ENCODE results near the gene POLR2L. TPM values are rescaled to one million over a fixed set of nuclear protein-coding genes. Genes with fewer than 3 reads are reported as not detected.
A peak's percentile ranks its signal among the peaks of the same experiment; 100 is the strongest.

The POLR2L gene
- total and polyA plus RNA-seq, 2 of the 13 experiments (the other 11 are each of a cell fraction or from before 2014, with no cell fraction given): 104 to 114 TPM

DNA sequence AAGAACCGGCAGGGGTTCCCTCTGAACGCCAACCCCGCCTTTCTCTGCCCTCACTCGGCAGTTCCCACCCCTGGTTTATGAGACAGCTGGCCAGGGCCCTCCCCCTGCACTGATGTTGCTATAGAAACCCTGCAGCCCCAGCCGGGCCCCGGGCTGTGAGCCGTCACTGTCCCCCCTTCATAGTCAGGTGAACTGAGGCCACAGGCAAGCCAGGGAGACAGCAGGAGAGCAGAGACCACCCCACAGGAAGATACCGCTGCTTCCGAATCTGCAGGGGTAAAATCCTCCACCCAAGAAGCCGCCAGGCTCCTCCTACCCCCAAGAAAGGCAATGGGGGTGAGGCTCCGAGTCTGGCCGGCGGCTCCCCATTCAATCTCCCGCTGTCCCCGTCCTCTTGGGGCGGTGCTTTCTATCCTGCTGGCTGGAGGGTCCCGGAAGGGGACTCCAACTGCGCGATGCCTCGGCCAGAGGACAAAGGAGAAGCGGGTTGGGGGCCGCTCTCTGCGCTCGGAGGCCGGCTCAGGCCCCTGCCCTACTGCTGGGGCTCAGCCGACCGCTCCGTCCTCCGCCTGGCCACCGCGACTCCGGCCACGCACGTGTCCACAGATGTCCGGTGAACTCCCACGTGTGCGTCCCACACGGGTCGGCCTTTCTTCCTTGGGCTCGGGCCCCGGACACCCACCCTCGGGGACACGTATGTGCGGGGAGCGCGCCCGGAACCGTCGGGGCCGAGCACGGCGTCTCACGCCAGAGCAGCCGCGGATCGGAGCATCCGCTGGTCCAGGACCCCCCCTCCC, 44.8 kb downstream of the POLR2L start (continued):
- TF ChIP-seq ATF7-NPFF (CRISPR knock-in tag; IDR thresholded peaks at IDR 0.05; ENCODE audit: low read depth) (peak; percentile 58; the same call in 1 of the 2 replicates), ZNF605 (CRISPR knock-in tag; IDR thresholded peaks at IDR 0.05) (no peak), ZNF562 (CRISPR knock-in tag; IDR thresholded peaks at IDR 0.05; ENCODE audit: borderline replicate concordance) (no peak), MAZ (IDR thresholded peaks at IDR 0.05; ENCODE audit: borderline replicate concordance, low read depth, low read length) (no peak), MAZ (CRISPR knock-in tag; IDR thresholded peaks at IDR 0.05; ENCODE audit: low read depth) (no peak)
- TF ChIP-seq, protein P1, sequence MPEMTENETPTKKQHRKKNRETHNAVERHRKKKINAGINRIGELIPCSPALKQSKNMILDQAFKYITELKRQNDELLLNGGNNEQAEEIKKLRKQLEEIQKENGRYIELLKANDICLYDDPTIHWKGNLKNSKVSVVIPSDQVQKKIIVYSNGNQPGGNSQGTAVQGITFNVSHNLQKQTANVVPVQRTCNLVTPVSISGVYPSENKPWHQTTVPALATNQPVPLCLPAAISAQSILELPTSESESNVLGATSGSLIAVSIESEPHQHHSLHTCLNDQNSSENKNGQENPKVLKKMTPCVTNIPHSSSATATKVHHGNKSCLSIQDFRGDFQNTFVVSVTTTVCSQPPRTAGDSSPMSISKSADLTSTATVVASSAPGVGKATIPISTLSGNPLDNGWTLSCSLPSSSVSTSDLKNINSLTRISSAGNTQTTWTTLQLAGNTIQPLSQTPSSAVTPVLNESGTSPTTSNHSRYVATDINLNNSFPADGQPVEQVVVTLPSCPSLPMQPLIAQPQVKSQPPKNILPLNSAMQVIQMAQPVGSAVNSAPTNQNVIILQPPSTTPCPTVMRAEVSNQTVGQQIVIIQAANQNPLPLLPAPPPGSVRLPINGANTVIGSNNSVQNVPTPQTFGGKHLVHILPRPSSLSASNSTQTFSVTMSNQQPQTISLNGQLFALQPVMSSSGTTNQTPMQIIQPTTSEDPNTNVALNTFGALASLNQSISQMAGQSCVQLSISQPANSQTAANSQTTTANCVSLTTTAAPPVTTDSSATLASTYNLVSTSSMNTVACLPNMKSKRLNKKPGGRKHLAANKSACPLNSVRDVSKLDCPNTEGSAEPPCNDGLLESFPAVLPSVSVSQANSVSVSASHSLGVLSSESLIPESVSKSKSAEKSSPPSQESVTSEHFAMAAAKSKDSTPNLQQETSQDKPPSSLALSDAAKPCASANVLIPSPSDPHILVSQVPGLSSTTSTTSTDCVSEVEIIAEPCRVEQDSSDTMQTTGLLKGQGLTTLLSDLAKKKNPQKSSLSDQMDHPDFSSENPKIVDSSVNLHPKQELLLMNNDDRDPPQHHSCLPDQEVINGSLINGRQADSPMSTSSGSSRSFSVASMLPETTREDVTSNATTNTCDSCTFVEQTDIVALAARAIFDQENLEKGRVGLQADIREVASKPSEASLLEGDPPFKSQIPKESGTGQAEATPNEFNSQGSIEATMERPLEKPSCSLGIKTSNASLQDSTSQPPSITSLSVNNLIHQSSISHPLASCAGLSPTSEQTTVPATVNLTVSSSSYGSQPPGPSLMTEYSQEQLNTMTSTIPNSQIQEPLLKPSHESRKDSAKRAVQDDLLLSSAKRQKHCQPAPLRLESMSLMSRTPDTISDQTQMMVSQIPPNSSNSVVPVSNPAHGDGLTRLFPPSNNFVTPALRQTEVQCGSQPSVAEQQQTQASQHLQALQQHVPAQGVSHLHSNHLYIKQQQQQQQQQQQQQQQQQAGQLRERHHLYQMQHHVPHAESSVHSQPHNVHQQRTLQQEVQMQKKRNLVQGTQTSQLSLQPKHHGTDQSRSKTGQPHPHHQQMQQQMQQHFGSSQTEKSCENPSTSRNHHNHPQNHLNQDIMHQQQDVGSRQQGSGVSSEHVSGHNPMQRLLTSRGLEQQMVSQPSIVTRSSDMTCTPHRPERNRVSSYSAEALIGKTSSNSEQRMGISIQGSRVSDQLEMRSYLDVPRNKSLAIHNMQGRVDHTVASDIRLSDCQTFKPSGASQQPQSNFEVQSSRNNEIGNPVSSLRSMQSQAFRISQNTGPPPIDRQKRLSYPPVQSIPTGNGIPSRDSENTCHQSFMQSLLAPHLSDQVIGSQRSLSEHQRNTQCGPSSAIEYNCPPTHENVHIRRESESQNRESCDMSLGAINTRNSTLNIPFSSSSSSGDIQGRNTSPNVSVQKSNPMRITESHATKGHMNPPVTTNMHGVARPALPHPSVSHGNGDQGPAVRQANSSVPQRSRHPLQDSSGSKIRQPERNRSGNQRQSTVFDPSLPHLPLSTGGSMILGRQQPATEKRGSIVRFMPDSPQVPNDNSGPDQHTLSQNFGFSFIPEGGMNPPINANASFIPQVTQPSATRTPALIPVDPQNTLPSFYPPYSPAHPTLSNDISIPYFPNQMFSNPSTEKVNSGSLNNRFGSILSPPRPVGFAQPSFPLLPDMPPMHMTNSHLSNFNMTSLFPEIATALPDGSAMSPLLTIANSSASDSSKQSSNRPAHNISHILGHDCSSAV (CRISPR knock-in tag; IDR thresholded peaks at IDR 0.05; ENCODE audit: borderline replicate concordance): no peak
- TF ChIP-seq, protein P2, sequence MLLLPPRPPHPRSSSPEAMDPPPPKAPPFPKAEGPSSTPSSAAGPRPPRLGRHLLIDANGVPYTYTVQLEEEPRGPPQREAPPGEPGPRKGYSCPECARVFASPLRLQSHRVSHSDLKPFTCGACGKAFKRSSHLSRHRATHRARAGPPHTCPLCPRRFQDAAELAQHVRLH (CRISPR knock-in tag; IDR thresholded peaks at IDR 0.05; ENCODE audit: borderline replicate concordance, low read depth): no peak
- TF ChIP-seq, protein P3, sequence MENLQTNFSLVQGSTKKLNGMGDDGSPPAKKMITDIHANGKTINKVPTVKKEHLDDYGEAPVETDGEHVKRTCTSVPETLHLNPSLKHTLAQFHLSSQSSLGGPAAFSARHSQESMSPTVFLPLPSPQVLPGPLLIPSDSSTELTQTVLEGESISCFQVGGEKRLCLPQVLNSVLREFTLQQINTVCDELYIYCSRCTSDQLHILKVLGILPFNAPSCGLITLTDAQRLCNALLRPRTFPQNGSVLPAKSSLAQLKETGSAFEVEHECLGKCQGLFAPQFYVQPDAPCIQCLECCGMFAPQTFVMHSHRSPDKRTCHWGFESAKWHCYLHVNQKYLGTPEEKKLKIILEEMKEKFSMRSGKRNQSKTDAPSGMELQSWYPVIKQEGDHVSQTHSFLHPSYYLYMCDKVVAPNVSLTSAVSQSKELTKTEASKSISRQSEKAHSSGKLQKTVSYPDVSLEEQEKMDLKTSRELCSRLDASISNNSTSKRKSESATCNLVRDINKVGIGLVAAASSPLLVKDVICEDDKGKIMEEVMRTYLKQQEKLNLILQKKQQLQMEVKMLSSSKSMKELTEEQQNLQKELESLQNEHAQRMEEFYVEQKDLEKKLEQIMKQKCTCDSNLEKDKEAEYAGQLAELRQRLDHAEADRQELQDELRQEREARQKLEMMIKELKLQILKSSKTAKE (CRISPR knock-in tag; IDR thresholded peaks at IDR 0.05; ENCODE audit: borderline replicate concordance): no peak; the same call in 1 of the 2 replicates
